GM23338 (cell line): ENCODE data around the gene ZGRF1. TPM values are rescaled to one million over a fixed set of nuclear protein-coding genes. Genes with fewer than 3 reads are reported as not detected.

Source experiments
- ATAC-seq: fragments of 200-7000 bp; cut with Tn5 transposase; 3 replicates; pipeline ENCODE4 v1.9.1; 2020
- DNase-seq: peaks from one replicate; pipeline ENCODE4 v3.0.0-alpha.2; 2015; ENCODE audit warnings: low spot score
- H2AFZ ChIP-seq: fragments of 200-600 bp; sonication (generic); 2 replicates; pipeline ENCODE4 v1.8.0; 2016; ENCODE audit warnings: antibody characterized with exemption, mild to moderate bottlenecking, moderate library complexity
- H3F3A ChIP-seq: fragments of 200-600 bp; sonication (generic); replicated peaks from 2 replicates; pipeline ENCODE4 v1.8.0; 2017; ENCODE audit warnings: antibody characterized with exemption, mixed run types, low read depth
- H3K27ac ChIP-seq: fragments of 200-600 bp; sonication (generic); 2 replicates; pipeline ENCODE4 v1.6.1; 2016; ENCODE audit warnings: low read depth
- H3K27me3 ChIP-seq: fragments of 200-600 bp; sonication (generic); 2 replicates; pipeline ENCODE4 v1.8.0; 2016; ENCODE audit warnings: mild to moderate bottlenecking, mixed run types, moderate library complexity; ENCODE audit not compliant: insufficient read depth
- H3K36me3 ChIP-seq: fragments of 200-600 bp; sonication (generic); 2 replicates; pipeline ENCODE4 v1.8.0; 2016; ENCODE audit warnings: mild to moderate bottlenecking; ENCODE audit not compliant: insufficient read depth
- H3K4me1 ChIP-seq: fragments of 200-600 bp; sonication (generic); 2 replicates; pipeline ENCODE4 v1.8.0; 2016; ENCODE audit warnings: mild to moderate bottlenecking, moderate library complexity; ENCODE audit not compliant: insufficient read depth
- H3K4me2 ChIP-seq: fragments of 200-600 bp; sonication (generic); 2 replicates; pipeline ENCODE4 v1.7.1; 2017; ENCODE audit warnings: mixed run types
- H3K4me3 ChIP-seq: fragments of 200-600 bp; sonication (generic); 2 replicates; pipeline ENCODE4 v1.6.1; 2016; ENCODE audit warnings: mixed run types
- H3K79me2 ChIP-seq: fragments of 200-600 bp; sonication (generic); replicated peaks from 2 replicates; pipeline ENCODE4 v1.8.0; 2017; ENCODE audit warnings: mild to moderate bottlenecking; ENCODE audit not compliant: insufficient read depth
- H3K9me2 ChIP-seq: fragments of 200-600 bp; sonication (generic); 2 replicates; pipeline ENCODE4 v1.8.0; 2017; ENCODE audit not compliant: insufficient read depth
- H4K20me1 ChIP-seq: fragments of 200-600 bp; sonication (generic); replicated peaks from 2 replicates; pipeline ENCODE4 v1.8.0; 2017; ENCODE audit warnings: mild to moderate bottlenecking; ENCODE audit not compliant: insufficient read depth
- H3K27ac Mint-ChIP-seq: 2 replicates; pipeline ENCODE4 v1.8.0; 2020; ENCODE audit warnings: inconsistent platforms, mild to moderate bottlenecking, moderate library complexity, mixed read lengths
- H3K27me3 Mint-ChIP-seq: 3 replicates; pipeline ENCODE4 v1.8.0; 2022; ENCODE audit warnings: low read depth, mild to moderate bottlenecking, moderate library complexity, mixed read lengths, inconsistent platforms; ENCODE audit not compliant: insufficient read depth, poor library complexity
- H3K36me3 Mint-ChIP-seq: 3 replicates; pipeline ENCODE4 v1.8.0; 2021; ENCODE audit warnings: low read depth, mild to moderate bottlenecking, inconsistent platforms, moderate library complexity, mixed read lengths
- H3K4me1 Mint-ChIP-seq: 3 replicates; pipeline ENCODE4 v1.8.0; 2020; ENCODE audit warnings: mild to moderate bottlenecking, inconsistent platforms, mixed read lengths
- H3K4me3 Mint-ChIP-seq: 3 replicates; pipeline ENCODE4 v1.8.0; 2021; ENCODE audit warnings: moderate library complexity, mild to moderate bottlenecking, inconsistent platforms, mixed read lengths
- H3K9me3 Mint-ChIP-seq: 3 replicates; pipeline ENCODE4 v1.8.0; 2020; ENCODE audit warnings: moderate library complexity, mild to moderate bottlenecking, inconsistent platforms, mixed read lengths
- EZH2 ChIP-seq: fragments of 200-600 bp; sonication (generic); IDR thresholded peaks from one replicate; pipeline ENCODE4 v1.8.0; 2017; ENCODE audit warnings: antibody characterized with exemption, mild to moderate bottlenecking, low read depth; ENCODE audit not compliant: unreplicated experiment
- EZH2phosphoT487 ChIP-seq: fragments of 200-600 bp; sonication (generic); IDR thresholded peaks from one replicate; pipeline ENCODE4 v1.8.1; 2018; ENCODE audit warnings: antibody characterized with exemption; ENCODE audit not compliant: unreplicated experiment
- JUNB ChIP-seq: IDR thresholded peaks from one replicate; pipeline ENCODE4 v1.6.1; 2016; ENCODE audit warnings: antibody characterized with exemption; ENCODE audit not compliant: unreplicated experiment
- NANOG ChIP-seq: IDR thresholded peaks from 2 replicates; pipeline ENCODE4 v1.6.1; 2016; ENCODE audit warnings: antibody characterized with exemption, borderline replicate concordance
- POLR2AphosphoS5 ChIP-seq: IDR thresholded peaks from 2 replicates; pipeline ENCODE4 v1.6.1; 2016; ENCODE audit warnings: antibody characterized with exemption, low read depth
- STAT1 ChIP-seq: IDR thresholded peaks from one replicate; pipeline ENCODE4 v1.6.1; 2016; ENCODE audit warnings: antibody characterized with exemption; ENCODE audit not compliant: unreplicated experiment
- ZNF114 ChIP-seq: fragments of 250-450 bp; sonication (Bioruptor Pico); IDR thresholded peaks from 2 replicates; pipeline ENCODE4 v1.5.0; 2020; ENCODE audit warnings: mild to moderate bottlenecking, moderate library complexity
- ZNF331 ChIP-seq: fragments of 250-450 bp; sonication (Bioruptor Pico); IDR thresholded peaks from 2 replicates; pipeline ENCODE4 v1.5.0; 2020; ENCODE audit warnings: low read depth, mild to moderate bottlenecking, moderate library complexity
- polyA plus RNA-seq: library from polyadenylated mRNA; unstranded; fragments of >200 nt; fragmentation: Nextera tagmentation; extraction: Ambion mirVana; gene quantifications from 2 replicates; pipeline ENCODE4 v1.2.1, GENCODE V29; 2016
- total RNA-seq: library from RNA; depleted of rRNA; stranded (reverse); fragments of >200 nt; shearing (Covaris generic); gene quantifications from 2 replicates; pipeline ENCODE4 v1.2.3, GENCODE V29; 2014
- TF ChIP-seq, protein P1 (sequence below): IDR thresholded peaks from one replicate; pipeline ENCODE4 v1.6.1; 2018; ENCODE audit warnings: antibody characterized with exemption; ENCODE audit not compliant: unreplicated experiment

The ZGRF1 gene
- total and polyA plus RNA-seq, 2 experiments from 2014 or later = 41.7 to 62.6 TPM

DNA sequence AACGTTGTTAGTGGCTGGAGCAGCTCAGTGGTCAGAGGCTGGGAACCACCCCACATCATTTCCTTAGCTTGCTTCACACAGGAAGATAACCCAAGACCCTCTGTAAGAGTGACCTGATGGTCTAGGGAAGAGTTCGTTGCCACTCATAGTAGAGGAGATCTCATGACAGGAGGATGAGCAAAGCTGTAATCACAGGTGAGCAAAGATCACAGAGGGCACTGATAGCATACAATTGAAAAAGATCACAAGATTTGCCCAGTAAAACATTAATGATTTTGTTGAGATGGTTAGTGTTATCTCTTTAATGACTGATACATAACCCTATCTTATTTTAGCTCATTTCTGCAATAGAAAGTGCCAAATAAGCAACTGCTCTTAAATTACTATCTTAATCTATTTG is 44.3 kb upstream of the ZGRF1 start:
- Histone ChIP-seq H3K79me2 (no peaks in the 10 kb centered on the region), H3K9me2 (no peaks in the 10 kb centered on the region), H2AFZ (no peak overlapping the region), H3K4me1 (peaks cover 13% of the 10 kb centered on the region), H3K27ac (no peak overlapping the region), H4K20me1 (no peaks in the 10 kb centered on the region), H3K27me3 (no peaks in the 10 kb centered on the region), H3K4me2 (no peak overlapping the region), H3K4me3 (no peak overlapping the region), H3K36me3 (no peaks in the 10 kb centered on the region), H3F3A (no peaks in the 10 kb centered on the region)
- Mint-ChIP-seq H3K36me3 (no peaks in the 10 kb centered on the region), H3K4me1 (peaks cover 15% of the 10 kb centered on the region), H3K9me3 (no peaks in the 10 kb centered on the region), H3K4me3 (no peak overlapping the region), H3K27ac (no peak overlapping the region), H3K27me3 (peaks cover 5% of the 10 kb centered on the region)
- no peak for DNase-seq
- TF ChIP-seq EZH2phosphoT487 = no peak
- no peak for TF ChIP-seq POLR2AphosphoS5
- no peak for ATAC-seq

DNA sequence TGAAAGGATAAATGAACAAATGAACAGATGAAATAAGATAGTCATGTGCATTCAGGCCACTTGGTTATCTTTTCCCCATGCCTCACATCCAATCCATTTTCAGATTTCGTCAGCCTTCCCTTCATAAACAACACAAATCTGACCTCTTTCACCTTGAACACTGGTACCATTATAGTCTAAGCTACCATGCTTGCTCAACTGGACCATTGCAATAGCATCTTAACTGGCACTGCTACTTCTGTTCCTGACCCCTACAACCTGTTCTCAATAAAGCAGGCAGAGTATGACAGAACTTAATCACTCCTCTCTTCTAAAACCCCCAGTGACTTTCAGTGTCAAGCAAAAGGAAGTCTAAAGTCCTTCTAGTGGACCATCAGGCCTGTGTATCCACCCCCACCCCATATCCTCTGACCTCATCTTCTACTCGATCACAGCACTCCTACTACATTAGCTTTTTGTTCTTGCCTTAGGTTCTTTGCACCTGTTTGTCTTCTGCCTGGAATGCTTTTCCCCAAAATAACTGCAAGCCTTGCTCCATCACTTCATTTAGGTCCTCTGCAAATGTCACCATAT is 40.9 kb upstream of the ZGRF1 start:
- Mint-ChIP-seq H3K4me3 (no peak overlapping the region), H3K36me3 (no peaks in the 10 kb centered on the region), H3K27me3 (peaks cover 2% of the 10 kb centered on the region), H3K9me3 (no peaks in the 10 kb centered on the region), H3K27ac (no peak overlapping the region), H3K4me1 (peaks cover 16% of the 10 kb centered on the region)
- TF ChIP-seq JUNB (no peak), EZH2 (no peak), STAT1 (no peak), ZNF114 (no peak), POLR2AphosphoS5 (no peak), NANOG (no peak), ZNF331 (CRISPR knock-in tag) (no peak)
- Histone ChIP-seq H3K36me3 (no peaks in the 10 kb centered on the region), H3K4me2 (no peak overlapping the region), H3K27me3 (no peaks in the 10 kb centered on the region), H3K27ac (no peak overlapping the region), H3F3A (no peaks in the 10 kb centered on the region), H4K20me1 (no peaks in the 10 kb centered on the region), H3K4me1 (peaks cover 10% of the 10 kb centered on the region), H3K4me3 (no peak overlapping the region), H3K9me2 (no peaks in the 10 kb centered on the region), H3K79me2 (no peaks in the 10 kb centered on the region), H2AFZ (0 out of 2 replicates have a peak overlapping the region, but pooled peaks have one; percentile 47)
- DNase-seq = no peak
- ATAC-seq = no peak

DNA sequence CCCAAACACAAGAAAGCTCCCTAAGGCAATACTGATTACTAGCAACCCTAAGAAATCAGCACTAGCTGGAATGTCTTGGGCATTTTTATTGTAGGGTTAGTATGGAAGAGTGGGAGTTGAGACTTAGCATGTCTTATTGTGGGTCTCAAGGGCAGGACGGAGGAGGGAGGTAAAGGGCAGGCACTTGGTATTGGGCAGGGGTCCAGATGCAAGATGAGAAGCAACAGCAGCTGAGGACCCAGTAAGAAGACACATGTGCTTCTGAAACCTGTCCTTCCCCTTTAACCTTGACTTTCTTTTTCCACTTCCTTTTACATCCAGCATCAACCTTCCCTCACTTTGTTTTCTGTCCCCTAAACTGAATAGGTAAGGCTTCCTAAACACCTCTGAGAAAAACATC is 37.7 kb upstream of the ZGRF1 start:
- Histone ChIP-seq H3K9me2 (no peaks in the 10 kb centered on the region), H2AFZ (peak overlapping the region; percentile 34; the same call in 1 of the 2 replicates), H3K4me3 (no peak overlapping the region), H4K20me1 (no peaks in the 10 kb centered on the region), H3K4me2 (no peak overlapping the region), H3K36me3 (no peaks in the 10 kb centered on the region), H3K79me2 (no peaks in the 10 kb centered on the region), H3K27me3 (no peaks in the 10 kb centered on the region), H3F3A (no peaks in the 10 kb centered on the region), H3K27ac (no peak overlapping the region), H3K4me1 (peaks cover 3% of the 10 kb centered on the region; the same call in 1 of the 2 replicates)
- H3K27me3 Mint-ChIP-seq = peaks cover 2% of the 10 kb centered on the region
- no peak overlapping the region for H3K4me3 Mint-ChIP-seq
- H3K27ac Mint-ChIP-seq = no peak overlapping the region
- H3K9me3 Mint-ChIP-seq = no peaks in the 10 kb centered on the region
- no peak for ATAC-seq
- H3K4me1 Mint-ChIP-seq = peaks cover 18% of the 10 kb centered on the region
- no peak for DNase-seq
- H3K36me3 Mint-ChIP-seq = no peaks in the 10 kb centered on the region
- no peak for TF ChIP-seq JUNB
- no peak for TF ChIP-seq ZNF331 (CRISPR knock-in tag)
- no peak for TF ChIP-seq EZH2
- no peak for TF ChIP-seq STAT1
- TF ChIP-seq, protein P1, sequence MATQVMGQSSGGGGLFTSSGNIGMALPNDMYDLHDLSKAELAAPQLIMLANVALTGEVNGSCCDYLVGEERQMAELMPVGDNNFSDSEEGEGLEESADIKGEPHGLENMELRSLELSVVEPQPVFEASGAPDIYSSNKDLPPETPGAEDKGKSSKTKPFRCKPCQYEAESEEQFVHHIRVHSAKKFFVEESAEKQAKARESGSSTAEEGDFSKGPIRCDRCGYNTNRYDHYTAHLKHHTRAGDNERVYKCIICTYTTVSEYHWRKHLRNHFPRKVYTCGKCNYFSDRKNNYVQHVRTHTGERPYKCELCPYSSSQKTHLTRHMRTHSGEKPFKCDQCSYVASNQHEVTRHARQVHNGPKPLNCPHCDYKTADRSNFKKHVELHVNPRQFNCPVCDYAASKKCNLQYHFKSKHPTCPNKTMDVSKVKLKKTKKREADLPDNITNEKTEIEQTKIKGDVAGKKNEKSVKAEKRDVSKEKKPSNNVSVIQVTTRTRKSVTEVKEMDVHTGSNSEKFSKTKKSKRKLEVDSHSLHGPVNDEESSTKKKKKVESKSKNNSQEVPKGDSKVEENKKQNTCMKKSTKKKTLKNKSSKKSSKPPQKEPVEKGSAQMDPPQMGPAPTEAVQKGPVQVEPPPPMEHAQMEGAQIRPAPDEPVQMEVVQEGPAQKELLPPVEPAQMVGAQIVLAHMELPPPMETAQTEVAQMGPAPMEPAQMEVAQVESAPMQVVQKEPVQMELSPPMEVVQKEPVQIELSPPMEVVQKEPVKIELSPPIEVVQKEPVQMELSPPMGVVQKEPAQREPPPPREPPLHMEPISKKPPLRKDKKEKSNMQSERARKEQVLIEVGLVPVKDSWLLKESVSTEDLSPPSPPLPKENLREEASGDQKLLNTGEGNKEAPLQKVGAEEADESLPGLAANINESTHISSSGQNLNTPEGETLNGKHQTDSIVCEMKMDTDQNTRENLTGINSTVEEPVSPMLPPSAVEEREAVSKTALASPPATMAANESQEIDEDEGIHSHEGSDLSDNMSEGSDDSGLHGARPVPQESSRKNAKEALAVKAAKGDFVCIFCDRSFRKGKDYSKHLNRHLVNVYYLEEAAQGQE = no peak
- no peak for TF ChIP-seq EZH2phosphoT487
